Prostate gland (tissue), 2 donors: ENCODE data around the gene ERVFRD-1. TPM values are rescaled to one million over a fixed set of nuclear protein-coding genes. Genes with fewer than 3 reads are reported as not detected.

Experiments
- DNase-seq: peaks from one replicate; pipeline ENCODE4 v3.0.0-alpha.2; 2019; ENCODE audit warnings: low spot score
- H3K27ac ChIP-seq, 2 donors: fragments of 200-600 bp; sonication (generic); 2 replicates each; pipeline ENCODE4 v1.5.1; 2017 to 2019
- H3K27me3 ChIP-seq: fragments of 200-600 bp; sonication (generic); replicated peaks from 2 replicates; pipeline ENCODE4 v1.5.1; 2019; ENCODE audit not compliant: insufficient read depth
- H3K36me3 ChIP-seq, 2 donors: fragments of 200-600 bp; sonication (generic); 1 replicate in 1 of 2; 2 replicates in 1 of 2; pipeline versions ENCODE4 v1.5.1 to v1.8.1; 2017 to 2019
- H3K4me1 ChIP-seq: fragments of 200-600 bp; sonication (generic); replicated peaks from 2 replicates; pipeline ENCODE4 v1.5.1; 2019
- H3K4me3 ChIP-seq, 2 donors: fragments of 200-600 bp; sonication (generic); 2 replicates each; pipeline ENCODE4 v1.5.1; 2017 to 2019
- H3K9me3 ChIP-seq: fragments of 200-600 bp; sonication (generic); 2 replicates; pipeline ENCODE4 v1.5.1; 2017
- CTCF ChIP-seq, 4 experiments: fragments of 200-600 bp in 2 of 4; fragments of 450-650 bp in 2 of 4; sonication (generic) in 2 of 4; IDR thresholded peaks; 1 replicate in 3 of 4; 2 replicates in 1 of 4; pipeline ENCODE4 v1.5.1; 2016 to 2019; ENCODE audit warnings: antibody characterized with exemption in 4 of 4, mild to moderate bottlenecking in 2 of 4, moderate library complexity in 2 of 4
- POLR2A ChIP-seq: fragments of 450-650 bp; IDR thresholded peaks from one replicate; pipeline ENCODE4 v1.6.1; 2016; ENCODE audit warnings: antibody characterized with exemption, mild to moderate bottlenecking
- POLR2AphosphoS5 ChIP-seq: sonication (generic); formaldehyde crosslinking; IDR thresholded peaks from one replicate; pipeline ENCODE4 v1.6.1; 2017; ENCODE audit warnings: antibody characterized with exemption
- WGBS: methylation state at CpG from one replicate; pipeline ENCODE4 v1.1.5; 2018; 5-methylcytosine and 5-hydroxymethylcytosine counted together
- intact Hi-C: fragments of 100-400 bp; cut with DNase I; formaldehyde crosslinking; loops from one replicate; pipeline ENCODE4 v1.14.2; 2022
- total RNA-seq, 2 donors: library from RNA; depleted of rRNA; stranded (reverse); fragments of >200 nt; gene quantifications; one replicate each; pipeline ENCODE4 v1.1.0, GENCODE V29; 2016

ERVFRD-1 gene
- total RNA-seq, 2 donors from 2014 or later: not detected

GRCh38 chr6:11065436-11066202 is 45.9 kb downstream of the ERVFRD-1 start:
- H3K9me3 ChIP-seq: no peaks in the 10 kb centered on the region
- no peaks in the 10 kb centered on the region for H3K36me3 ChIP-seq
- H3K27ac ChIP-seq: no peak overlapping the region
- intact Hi-C loops: no loop called here
- TF ChIP-seq CTCF (IDR thresholded peaks at IDR 0.05): no peak
- TF ChIP-seq POLR2AphosphoS5: no peak
- no peak for TF ChIP-seq POLR2A
- H3K4me1 ChIP-seq: no peaks in the 10 kb centered on the region
- DNase-seq: no peak
- WGBS: 89% methylated on average over 6 of the region's 6 CpGs
- no peaks in the 10 kb centered on the region for H3K27me3 ChIP-seq
- no peak overlapping the region for H3K4me3 ChIP-seq

- no peaks in the 10 kb centered on the region for H3K36me3 ChIP-seq
- H3K27me3 ChIP-seq: no peaks in the 10 kb centered on the region
- no peaks in the 10 kb centered on the region for H3K9me3 ChIP-seq
- DNase-seq: no peak
- TF ChIP-seq POLR2A (no peak), CTCF (IDR thresholded peaks at IDR 0.05) (no peak), POLR2AphosphoS5 (no peak)
- H3K4me1 ChIP-seq: no peaks in the 10 kb centered on the region
- intact Hi-C loops: no loop called here
- H3K4me3 ChIP-seq: no peak overlapping the region
- H3K27ac ChIP-seq: no peak overlapping the region
- 58% methylated on average over 3 of the region's 3 CpGs for WGBS
Measured at GRCh38 chr6:11064836-11065235, 46.7 kb downstream of the ERVFRD-1 start.

- H3K27ac ChIP-seq: no peak overlapping the region
- WGBS: 68% methylated on average over 2 of the region's 2 CpGs
Measured at GRCh38 chr6:11062715-11063114, 48.8 kb downstream of the ERVFRD-1 start.

GRCh38 chr6:11062083-11062482 is 49.4 kb downstream of the ERVFRD-1 start:
- H3K9me3 ChIP-seq: no peaks in the 10 kb centered on the region
- WGBS: 98% methylated on average over 4 of the region's 4 CpGs
- no peaks in the 10 kb centered on the region for H3K4me1 ChIP-seq
- TF ChIP-seq CTCF (IDR thresholded peaks at IDR 0.05) (no peak), POLR2AphosphoS5 (no peak), POLR2A (no peak)
- H3K27ac ChIP-seq: no peak overlapping the region
- H3K36me3 ChIP-seq: no peaks in the 10 kb centered on the region
- DNase-seq: no peak
- intact Hi-C loops: no loop called here
- no peaks in the 10 kb centered on the region for H3K27me3 ChIP-seq
- H3K4me3 ChIP-seq: no peak overlapping the region

More at GRCh38 chr6:11062715-11063114, 48.8 kb downstream of the ERVFRD-1 start:
- TF ChIP-seq CTCF (IDR thresholded peaks at IDR 0.05) (no peak), POLR2A (no peak), POLR2AphosphoS5 (no peak)
- H3K4me1 ChIP-seq: no peaks in the 10 kb centered on the region
- no peak overlapping the region for H3K4me3 ChIP-seq
- no peaks in the 10 kb centered on the region for H3K36me3 ChIP-seq
- H3K9me3 ChIP-seq: no peaks in the 10 kb centered on the region
- intact Hi-C loops: no loop called here
- H3K27me3 ChIP-seq: no peaks in the 10 kb centered on the region
- no peak for DNase-seq

- H3K9me3 ChIP-seq: no peaks in the 10 kb centered on the region
- WGBS: 95% methylated on average over 5 of the region's 5 CpGs
- no peak for DNase-seq
- no peak for TF ChIP-seq CTCF (IDR thresholded peaks at IDR 0.05)
- no peak for TF ChIP-seq POLR2AphosphoS5
- no peak for TF ChIP-seq POLR2A
- H3K4me1 ChIP-seq: no peaks in the 10 kb centered on the region
- no peak overlapping the region for H3K4me3 ChIP-seq
- no peak overlapping the region for H3K27ac ChIP-seq
- no peaks in the 10 kb centered on the region for H3K27me3 ChIP-seq
- intact Hi-C loops: no loop called here
- H3K36me3 ChIP-seq: no peaks in the 10 kb centered on the region
Measured at GRCh38 chr6:11058406-11058805, 53.1 kb downstream of the ERVFRD-1 start.
